CD4-positive, CD25-positive, alpha-beta regulatory T cell (primary cell): ENCODE results near the gene GUK1. TPM values are rescaled to one million over a fixed set of nuclear protein-coding genes. Genes with fewer than 3 reads are reported as not detected.

Source experiments
- polyA plus RNA-seq, 4 donors: library from polyadenylated mRNA; unstranded; fragments of 300-500 nt; fragmentation: Illumina TruSeq; gene quantifications; one replicate each; pipeline ENCODE4 v1.2.3, GENCODE V29; 2021
- total RNA-seq: library from RNA; stranded (reverse); gene quantifications from one replicate; pipeline ENCODE4 v1.2.3, GENCODE V29; 2022

The GUK1 gene
- total and polyA plus RNA-seq, 5 donors from 2014 or later: 270 to 413 (median 350) TPM

Other genes with a start within 250 kb of the GUK1 start
- gene WNT9A, start 192.3 kb upstream of the GUK1 start, total RNA-seq: 0.20 TPM
- not detected for gene WNT9A, start 192.3 kb upstream of the GUK1 start, polyA plus RNA-seq
- gene WNT3A, start 133.3 kb upstream of the GUK1 start, total RNA-seq: not detected
- not detected for gene WNT3A, start 133.3 kb upstream of the GUK1 start, polyA plus RNA-seq
- gene ARF1, start 57.6 kb upstream of the GUK1 start, total RNA-seq: 335 TPM
- 100 to 1,000 TPM; 445 to 517 (median 481) TPM for gene ARF1, start 57.6 kb upstream of the GUK1 start, polyA plus RNA-seq
- gene C1orf35, start 37.0 kb upstream of the GUK1 start, total RNA-seq: 23.5 TPM
- 10 to 100 TPM; 18.0 to 24.0 (median 21.2) TPM for gene C1orf35, start 37.0 kb upstream of the GUK1 start, polyA plus RNA-seq
- gene MRPL55, start 31.0 kb upstream of the GUK1 start, total RNA-seq: 62.5 TPM
- 100 to 1,000 TPM; 126 to 163 (median 143) TPM for gene MRPL55, start 31.0 kb upstream of the GUK1 start, polyA plus RNA-seq
- 2.8 TPM for gene GJC2, start 9.7 kb downstream of the GUK1 start, total RNA-seq
- gene GJC2, start 9.7 kb downstream of the GUK1 start, polyA plus RNA-seq: not detected
- gene IBA57, start 25.5 kb downstream of the GUK1 start, total RNA-seq: 17.0 TPM
- 1 to 10 TPM; 2.0 to 5.5 (median 4.0) TPM for gene IBA57, start 25.5 kb downstream of the GUK1 start, polyA plus RNA-seq
- 57.1 TPM for gene OBSCN, start 67.8 kb downstream of the GUK1 start, total RNA-seq
- gene OBSCN, start 67.8 kb downstream of the GUK1 start, polyA plus RNA-seq: 1 to 10 TPM in 3 of 4 donors, under 1 TPM in 1; 0.13 to 1.2 (median 1.1) TPM